Ovary (tissue), 9 donors: Measurements from ENCODE around the gene NT5C. TPM values are rescaled to one million over a fixed set of nuclear protein-coding genes. Genes with fewer than 3 reads are reported as not detected.

ENCODE experiments used
- DNase-seq, 5 donors: peaks; one replicate each; pipeline ENCODE4 v3.0.0-alpha.2; 2019 to 2020
- H3K27ac ChIP-seq, 2 donors: fragments of 200-600 bp; one replicate each; pipeline versions ENCODE4 v1.5.1 to v1.8.0; 2019 to 2022
- H3K27me3 ChIP-seq: fragments of 200-600 bp; one replicate; pipeline ENCODE4 v1.8.0; 2022
- H3K36me3 ChIP-seq: fragments of 200-600 bp; sonication (generic); one replicate; pipeline ENCODE4 v1.5.1; 2019
- H3K4me1 ChIP-seq: one replicate; pipeline ENCODE4 v1.8.1; 2013; ENCODE audit warnings: mild to moderate bottlenecking, moderate library complexity; ENCODE audit not compliant: insufficient read depth
- H3K4me3 ChIP-seq: fragments of 200-600 bp; sonication (generic); one replicate; pipeline ENCODE4 v1.5.1; 2017
- H3K9me3 ChIP-seq, 2 donors: fragments of 200-600 bp in 1 of 2; sonication (generic) in 1 of 2; one replicate each; pipeline versions ENCODE4 v1.5.1 to v1.8.1; 2013 to 2019; ENCODE audit warnings: mild to moderate bottlenecking in 1 of 2, moderate library complexity in 1 of 2
- EP300 ChIP-seq: sonication (generic); formaldehyde crosslinking; IDR thresholded peaks from one replicate; pipeline ENCODE4 v1.6.1; 2017; ENCODE audit warnings: antibody characterized with exemption
- POLR2A ChIP-seq: fragments of 450-650 bp; IDR thresholded peaks from one replicate; pipeline ENCODE4 v1.6.1; 2017; ENCODE audit warnings: antibody characterized with exemption, mild to moderate bottlenecking, moderate library complexity
- WGBS, 3 donors: extraction: QIAGEN DNeasy Blood & Tissue Kit in 1 of 3; methylation state at CpG; one replicate each; pipeline versions ENCODE4 v1.1.5 to v1.1.7; 2013 to 2017; 5-methylcytosine and 5-hydroxymethylcytosine counted together
- intact Hi-C, 4 donors: fragments of 100-400 bp; cut with DNase I; formaldehyde crosslinking; loops; one replicate each; pipeline versions ENCODE4 v1.11.0 to v1.15.1; 2022 to 2023
- polyA plus RNA-seq, 2 donors: library from polyadenylated mRNA; stranded (reverse); fragments of 200-250 nt in 1 of 2; fragments of 350-450 nt in 1 of 2; fragmentation: Illumina TruSeq in 1 of 2; extraction: RNeasy Lipid Tissue Mini Kit (QIAGEN cat#74804) in 1 of 2; gene quantifications; one replicate each; pipeline ENCODE4 v1.2.3, GENCODE V29; 2013 to 2014
- total RNA-seq, 7 donors: library from RNA; depleted of rRNA in 2 of 7; stranded (reverse); fragments of >200 nt in 2 of 7; fragmentation: NEBNext Ultra II Directional in 3 of 7; extraction: Animal tissue kit (Norgen Biotek cat#: 25700) in 3 of 7; gene quantifications; one replicate each; pipeline versions ENCODE4 v1.1.0 to v1.2.4, GENCODE V29; 2016 to 2023
- TF ChIP-seq, protein P1 (sequence below), 3 donors: fragments of 450-650 bp in 2 of 3; fragments of 200-600 bp in 1 of 3; IDR thresholded peaks; one replicate each; pipeline versions ENCODE4 v1.5.1 to v1.8.0; 2016 to 2022; ENCODE audit warnings: antibody characterized with exemption in 3 of 3, mild to moderate bottlenecking in 1 of 3
- donor health status: DM: no; HTN: no; CAD: no; lungs with moderate emphysema.
- donor health status: DM: no; HTN: no; CAD: no.
- donor health status: Bipolar disorder and iron deficiency.
- donor health status: DM: yes; HTN: yes; CAD: no.
- donor health status: DM: no; HTN: no; CAD: no.
- donor health status: DM: yes; HTN: yes; CAD: no.

NT5C gene
- total and polyA plus RNA-seq, 9 donors, result 10.0 to 118 (median 65.9) TPM

DNA sequence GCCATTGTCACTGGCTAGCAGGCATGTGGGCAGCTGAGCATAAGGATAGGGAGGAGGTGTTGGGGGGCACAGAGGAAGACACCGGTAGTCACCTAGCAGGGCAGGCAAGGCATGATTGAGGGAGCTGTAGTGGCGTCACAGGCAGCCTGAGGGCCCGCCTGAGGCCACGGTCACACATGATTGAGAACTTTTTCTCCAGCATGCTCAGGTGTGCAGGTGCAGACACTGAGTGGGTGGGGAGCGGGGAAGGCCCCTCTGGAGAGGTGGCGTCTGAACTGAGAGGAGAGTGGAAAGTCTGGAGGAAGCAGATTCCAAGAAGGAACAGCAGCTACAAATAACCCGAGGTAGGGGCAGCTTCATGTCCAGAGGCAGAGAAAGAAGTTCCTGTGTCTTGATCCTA lies 32.7 kb downstream of the NT5C start:
- 87 to 94% (median 91%) methylated on average over 7 of the region's 7 CpGs for WGBS, 3 donors
- Histone ChIP-seq H3K4me1 (no peaks in the 10 kb centered on the region), H3K27ac (no peak overlapping the region), H3K27me3 (no peaks in the 10 kb centered on the region), H3K9me3 (no peaks in the 10 kb centered on the region), H3K4me3 (no peak overlapping the region), H3K36me3 (no peaks in the 10 kb centered on the region)
- DNase-seq, result no peak
- intact Hi-C loops, result no loop called here
- TF ChIP-seq EP300, result no peak
- TF ChIP-seq, protein P1, sequence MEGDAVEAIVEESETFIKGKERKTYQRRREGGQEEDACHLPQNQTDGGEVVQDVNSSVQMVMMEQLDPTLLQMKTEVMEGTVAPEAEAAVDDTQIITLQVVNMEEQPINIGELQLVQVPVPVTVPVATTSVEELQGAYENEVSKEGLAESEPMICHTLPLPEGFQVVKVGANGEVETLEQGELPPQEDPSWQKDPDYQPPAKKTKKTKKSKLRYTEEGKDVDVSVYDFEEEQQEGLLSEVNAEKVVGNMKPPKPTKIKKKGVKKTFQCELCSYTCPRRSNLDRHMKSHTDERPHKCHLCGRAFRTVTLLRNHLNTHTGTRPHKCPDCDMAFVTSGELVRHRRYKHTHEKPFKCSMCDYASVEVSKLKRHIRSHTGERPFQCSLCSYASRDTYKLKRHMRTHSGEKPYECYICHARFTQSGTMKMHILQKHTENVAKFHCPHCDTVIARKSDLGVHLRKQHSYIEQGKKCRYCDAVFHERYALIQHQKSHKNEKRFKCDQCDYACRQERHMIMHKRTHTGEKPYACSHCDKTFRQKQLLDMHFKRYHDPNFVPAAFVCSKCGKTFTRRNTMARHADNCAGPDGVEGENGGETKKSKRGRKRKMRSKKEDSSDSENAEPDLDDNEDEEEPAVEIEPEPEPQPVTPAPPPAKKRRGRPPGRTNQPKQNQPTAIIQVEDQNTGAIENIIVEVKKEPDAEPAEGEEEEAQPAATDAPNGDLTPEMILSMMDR (IDR thresholded peaks at IDR 0.05), result no peak

DNA sequence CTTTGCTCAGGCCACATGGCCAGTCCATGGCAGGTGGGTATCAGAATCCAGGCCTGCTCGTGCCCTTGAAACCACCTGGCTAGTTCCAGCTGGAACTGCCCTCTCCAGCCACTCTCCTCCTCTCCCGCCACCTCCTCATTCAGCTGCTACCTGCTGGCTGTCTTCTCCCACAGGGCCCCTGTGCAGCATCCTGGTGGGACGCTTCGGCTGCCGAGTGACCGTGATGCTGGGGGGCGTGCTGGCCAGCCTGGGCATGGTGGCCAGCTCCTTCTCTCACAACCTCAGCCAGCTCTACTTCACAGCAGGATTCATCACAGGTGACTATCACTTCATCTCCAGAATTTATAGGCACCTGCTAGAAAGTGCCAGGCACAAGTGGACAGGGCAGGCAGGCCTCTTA lies 33.7 kb downstream of the NT5C start:
- intact Hi-C loops, result no loop called here

DNA sequence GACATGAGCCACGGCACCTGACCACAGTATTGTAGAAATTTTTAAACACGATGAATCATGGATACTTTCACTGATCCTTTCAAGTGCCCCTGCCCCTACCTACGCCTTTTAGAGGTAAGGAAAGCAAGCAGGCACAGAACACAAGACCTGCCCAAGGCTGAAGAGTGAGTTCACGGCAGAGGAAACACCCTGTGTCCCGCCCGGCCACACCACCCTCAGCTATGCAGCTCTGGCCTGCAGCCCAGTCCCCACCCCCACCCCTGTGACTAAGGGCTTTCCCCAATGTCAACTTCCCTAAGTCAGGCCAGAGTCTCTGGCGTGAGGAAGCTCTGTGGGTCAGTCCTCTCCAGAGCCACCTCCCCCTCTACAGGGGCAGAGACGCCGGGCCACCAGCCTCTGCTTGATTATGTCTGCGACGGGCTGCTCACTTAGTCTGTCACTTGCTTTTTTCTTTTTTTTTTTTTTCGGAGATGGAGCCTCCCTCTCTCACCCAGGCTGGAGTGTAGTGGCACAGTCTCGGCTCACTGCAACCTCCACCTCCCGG lies 35.4 kb downstream of the NT5C start:
- Histone ChIP-seq H3K36me3 (no peaks in the 10 kb centered on the region), H3K27ac (no peak overlapping the region)

More for the DNA sequence above, 33.7 kb downstream of the NT5C start:
- no peaks in the 10 kb centered on the region for H3K36me3 ChIP-seq
- no peak overlapping the region for H3K4me3 ChIP-seq
- DNase-seq, result no peak
- no peaks in the 10 kb centered on the region for H3K9me3 ChIP-seq
- H3K27ac ChIP-seq, result no peak overlapping the region
- WGBS, 3 donors, result 91 to 95% (median 93%) methylated on average over 7 of the region's 7 CpGs
- H3K4me1 ChIP-seq, result peaks cover 8% of the 10 kb centered on the region
- no peaks in the 10 kb centered on the region for H3K27me3 ChIP-seq
- no peak for TF ChIP-seq POLR2A
- no peak for TF ChIP-seq EP300
- TF ChIP-seq, protein P1 (IDR thresholded peaks at IDR 0.05), result no peak

DNA sequence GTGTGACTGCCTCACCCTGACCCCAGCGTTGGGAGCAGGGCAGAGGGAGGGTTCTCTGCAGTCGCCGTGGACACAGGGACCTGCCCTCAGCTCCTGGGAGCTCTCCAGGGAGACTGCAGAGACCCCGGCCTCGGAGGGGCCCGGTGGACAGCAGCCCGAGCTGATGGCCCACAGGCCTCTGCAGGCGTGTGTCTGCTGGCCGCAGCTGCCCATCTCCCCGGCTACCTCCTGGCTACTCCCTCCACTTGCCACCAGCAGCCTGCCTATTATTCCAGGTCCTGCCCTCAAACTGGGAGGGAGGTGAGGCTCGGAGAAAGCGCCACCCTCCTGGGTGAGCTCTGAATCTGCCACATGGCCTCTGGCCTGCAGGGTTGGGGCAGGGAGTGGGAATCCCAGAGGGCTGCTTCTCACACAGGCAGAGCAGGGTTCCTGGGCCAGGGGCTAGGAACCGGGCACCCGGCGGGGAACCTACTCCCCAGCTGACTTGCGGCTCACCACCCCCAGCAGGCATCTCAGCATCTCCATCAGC lies 36.6 kb downstream of the NT5C start:
- TF ChIP-seq POLR2A (no peak), EP300 (no peak)
- TF ChIP-seq, protein P1 (IDR thresholded peaks at IDR 0.05), result no peak
- Histone ChIP-seq H3K27me3 (no peaks in the 10 kb centered on the region), H3K4me1 (peaks cover 21% of the 10 kb centered on the region), H3K9me3 (no peaks in the 10 kb centered on the region), H3K4me3 (no peak overlapping the region), H3K36me3 (no peaks in the 10 kb centered on the region), H3K27ac (no peak overlapping the region)
- no peak for DNase-seq
- intact Hi-C loops, result no loop called here
- 74 to 82% (median 75%) methylated on average over 13 to 16 of the region's 16 CpGs for WGBS, 3 donors

More for the DNA sequence above, 35.4 kb downstream of the NT5C start:
- no peaks in the 10 kb centered on the region for H3K27me3 ChIP-seq
- DNase-seq, result no peak
- no peak overlapping the region for H3K4me3 ChIP-seq
- intact Hi-C loops, result no loop called here
- no peak for TF ChIP-seq POLR2A
- H3K9me3 ChIP-seq, result no peaks in the 10 kb centered on the region
- 73 to 76% (median 74%) methylated on average over 14 of the region's 14 CpGs for WGBS, 3 donors
- H3K4me1 ChIP-seq, result peaks cover 16% of the 10 kb centered on the region

DNA sequence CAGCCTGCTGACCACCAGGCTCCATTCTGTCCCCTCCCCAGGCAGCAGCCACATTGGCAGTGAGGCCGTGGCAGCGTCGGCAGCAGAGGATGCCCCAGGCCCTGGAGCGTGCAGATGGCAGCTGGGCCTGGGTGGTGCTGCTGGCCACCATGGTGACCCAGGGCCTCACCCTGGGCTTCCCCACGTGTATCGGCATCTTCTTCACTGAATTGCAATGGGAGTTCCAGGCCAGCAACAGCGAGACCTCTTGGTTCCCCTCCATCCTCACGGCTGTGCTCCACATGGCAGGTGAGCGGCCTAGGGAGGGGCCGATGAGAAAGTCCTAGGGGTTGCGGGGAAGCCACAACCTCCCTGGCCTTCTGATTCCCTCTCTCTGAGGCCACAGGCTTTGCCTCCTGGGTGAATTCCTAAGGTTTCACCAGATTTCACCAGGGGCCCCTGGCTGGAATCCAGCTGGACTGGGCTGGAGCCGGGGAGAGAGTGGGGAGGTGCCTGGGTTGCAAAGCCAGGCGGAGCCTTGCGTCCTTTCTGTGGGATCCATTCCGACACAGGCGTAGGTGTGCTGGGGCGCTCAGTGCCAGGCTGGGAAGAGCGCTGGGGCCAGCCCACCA lies 37.9 kb downstream of the NT5C start:
- TF ChIP-seq EP300, result no peak
- no peak for TF ChIP-seq POLR2A
- TF ChIP-seq, protein P1 (IDR thresholded peaks at IDR 0.05), result no peak
- peaks cover 21% of the 10 kb centered on the region for H3K4me1 ChIP-seq
- no peaks in the 10 kb centered on the region for H3K27me3 ChIP-seq
- H3K27ac ChIP-seq, result peak overlapping the region in 1 of 2 donors; percentile 54
- no peaks in the 10 kb centered on the region for H3K36me3 ChIP-seq
- intact Hi-C loops, result no loop called here
- WGBS, 3 donors, result 87 to 89% (median 88%) methylated on average over 18 of the region's 18 CpGs
- no peak overlapping the region for H3K4me3 ChIP-seq
- no peaks in the 10 kb centered on the region for H3K9me3 ChIP-seq
- DNase-seq, result peak in 1 of 5 donors; percentile 47
